Astrocyte (in vitro differentiated cells and primary cell): ENCODE results near the gene DLG1. TPM values are rescaled to one million over a fixed set of nuclear protein-coding genes. Genes with fewer than 3 reads are reported as not detected.

ENCODE experiments used
- DNase-seq: peaks from one replicate; pipeline ENCODE4 v3.0.0-alpha.2; 2010; ENCODE audit warnings: low read depth
- FAIRE-seq: peaks from 2 replicates; lab custom pipeline; 2011; peaks lifted over from hg19 to GRCh38; lab: Jason Lieb, UNC
- H2AFZ ChIP-seq: 2 replicates; pipeline ENCODE4 v1.6.0; 2012; ENCODE audit warnings: low read depth, low read length, inconsistent platforms
- H3K27ac ChIP-seq: 2 replicates; pipeline ENCODE4 v1.5.1; 2011; ENCODE audit warnings: low read depth, low read length, inconsistent platforms
- H3K27me3 ChIP-seq: 2 replicates; pipeline ENCODE4 v1.6.0; 2011; ENCODE audit warnings: low read length, inconsistent platforms; ENCODE audit not compliant: insufficient read depth
- H3K36me3 ChIP-seq: 2 replicates; pipeline ENCODE4 v1.5.1; 2011; ENCODE audit warnings: low read length, inconsistent platforms; ENCODE audit not compliant: insufficient read depth
- H3K4me1 ChIP-seq: 2 replicates; pipeline ENCODE4 v1.5.1; 2011; ENCODE audit warnings: low read length, inconsistent platforms; ENCODE audit not compliant: insufficient read depth
- H3K4me2 ChIP-seq: 2 replicates; pipeline ENCODE4 v1.6.0; 2012; ENCODE audit warnings: low read length, inconsistent platforms
- H3K4me3 ChIP-seq: 2 replicates; pipeline ENCODE4 v1.5.1; 2011; ENCODE audit warnings: low read depth, mild to moderate bottlenecking, low read length, inconsistent platforms; ENCODE audit not compliant: insufficient read depth
- H3K79me2 ChIP-seq: 2 replicates; pipeline ENCODE4 v1.6.0; 2012; ENCODE audit warnings: mild to moderate bottlenecking, low read length, inconsistent platforms; ENCODE audit not compliant: insufficient read depth
- H3K9ac ChIP-seq: 2 replicates; pipeline ENCODE4 v1.6.0; 2012; ENCODE audit warnings: mild to moderate bottlenecking, low read length, inconsistent platforms
- H3K9me3 ChIP-seq: 2 replicates; pipeline ENCODE4 v1.5.1; 2012; ENCODE audit warnings: low read depth, mild to moderate bottlenecking, low read length, inconsistent platforms; ENCODE audit not compliant: insufficient read depth
- H4K20me1 ChIP-seq: 2 replicates; pipeline ENCODE4 v1.6.0; 2012; ENCODE audit warnings: low read length, inconsistent platforms; ENCODE audit not compliant: insufficient read depth
- H3K27ac Mint-ChIP-seq: one replicate; pipeline ENCODE4 v1.8.0; 2021; ENCODE audit warnings: mild to moderate bottlenecking, mixed read lengths; ENCODE audit not compliant: unreplicated experiment
- H3K27me3 Mint-ChIP-seq: one replicate; pipeline ENCODE4 v1.8.0; 2021; ENCODE audit warnings: low read depth, mixed read lengths; ENCODE audit not compliant: unreplicated experiment
- H3K36me3 Mint-ChIP-seq: one replicate; pipeline ENCODE4 v1.8.0; 2021; ENCODE audit warnings: low read depth, mixed read lengths; ENCODE audit not compliant: unreplicated experiment
- H3K4me1 Mint-ChIP-seq: one replicate; pipeline ENCODE4 v1.8.0; 2021; ENCODE audit warnings: low read depth, mixed read lengths; ENCODE audit not compliant: unreplicated experiment
- H3K4me3 Mint-ChIP-seq: one replicate; pipeline ENCODE4 v1.8.0; 2021; ENCODE audit warnings: mild to moderate bottlenecking, moderate library complexity, mixed read lengths; ENCODE audit not compliant: unreplicated experiment
- H3K9me3 Mint-ChIP-seq: one replicate; pipeline ENCODE4 v1.8.0; 2021; ENCODE audit warnings: mild to moderate bottlenecking, mixed read lengths; ENCODE audit not compliant: unreplicated experiment
- CTCF ChIP-seq: IDR thresholded peaks from 2 replicates; pipeline ENCODE4 v1.5.1; 2011; ENCODE audit warnings: low read depth, mild to moderate bottlenecking, inconsistent platforms, low read length, moderate library complexity; ENCODE audit not compliant: insufficient read depth
- EZH2 ChIP-seq: IDR thresholded peaks from 2 replicates; pipeline ENCODE4 v1.6.1; 2012; ENCODE audit warnings: mild to moderate bottlenecking, low read length, inconsistent platforms; ENCODE audit not compliant: insufficient read depth
- total RNA-seq: library from RNA; stranded (reverse); gene quantifications from 2 replicates; pipeline ENCODE4 v1.2.1, GENCODE V29; 2021

Gene DLG1
- total RNA-seq, 1 donor from 2014 or later, result 210 TPM

GRCh38 chr3:197226179-197226578 is 72.2 kb downstream of the DLG1 start:
- Histone ChIP-seq H2AFZ (no peak overlapping the region), H3K4me3 (no peak overlapping the region), H3K27me3 (no peaks in the 10 kb centered on the region), H3K79me2 (peaks cover 100% of the 10 kb centered on the region), H4K20me1 (peaks cover 97% of the 10 kb centered on the region), H3K27ac (no peak overlapping the region), H3K36me3 (peaks cover 8% of the 10 kb centered on the region), H3K9me3 (no peaks in the 10 kb centered on the region), H3K9ac (no peak overlapping the region), H3K4me2 (no peak overlapping the region), H3K4me1 (peaks cover 18% of the 10 kb centered on the region)
- TF ChIP-seq CTCF (no peak), EZH2 (no peak)
- Mint-ChIP-seq H3K27me3 (no peaks in the 10 kb centered on the region), H3K4me3 (no peak overlapping the region), H3K9me3 (no peaks in the 10 kb centered on the region), H3K27ac (no peak overlapping the region), H3K36me3 (no peaks in the 10 kb centered on the region), H3K4me1 (peaks cover 33% of the 10 kb centered on the region)
- no peak for FAIRE-seq
- no peak for DNase-seq

- Histone ChIP-seq H3K4me3 (no peak overlapping the region), H3K27me3 (no peaks in the 10 kb centered on the region), H3K9ac (no peak overlapping the region), H3K9me3 (no peaks in the 10 kb centered on the region), H2AFZ (no peak overlapping the region), H3K4me1 (peaks cover 18% of the 10 kb centered on the region), H3K4me2 (no peak overlapping the region), H3K27ac (no peak overlapping the region), H3K36me3 (peaks cover 4% of the 10 kb centered on the region), H3K79me2 (peaks cover 100% of the 10 kb centered on the region), H4K20me1 (peaks cover 94% of the 10 kb centered on the region)
- FAIRE-seq, result no peak
- Mint-ChIP-seq H3K9me3 (no peaks in the 10 kb centered on the region), H3K4me1 (peaks cover 33% of the 10 kb centered on the region), H3K27ac (no peak overlapping the region), H3K4me3 (no peak overlapping the region), H3K36me3 (no peaks in the 10 kb centered on the region), H3K27me3 (no peaks in the 10 kb centered on the region)
- DNase-seq, result no peak
- no peak for TF ChIP-seq EZH2
- TF ChIP-seq CTCF, result no peak
Observed at GRCh38 chr3:197225579-197225978, 72.8 kb downstream of the DLG1 start.

GRCh38 chr3:197224034-197224444 is 74.4 kb downstream of the DLG1 start:
- H3K4me3 ChIP-seq, result no peak overlapping the region
- no peak for FAIRE-seq
- H3K36me3 Mint-ChIP-seq, result no peaks in the 10 kb centered on the region
- H3K36me3 ChIP-seq, result peaks cover 4% of the 10 kb centered on the region
- no peak overlapping the region for H3K9ac ChIP-seq
- H2AFZ ChIP-seq, result no peak overlapping the region
- H3K79me2 ChIP-seq, result peaks cover 100% of the 10 kb centered on the region
- peak; percentile 44 for DNase-seq
- no peaks in the 10 kb centered on the region for H3K9me3 ChIP-seq
- H4K20me1 ChIP-seq, result peaks cover 89% of the 10 kb centered on the region
- TF ChIP-seq CTCF (peak; percentile 48), EZH2 (no peak)
- no peak overlapping the region for H3K27ac Mint-ChIP-seq
- H3K4me1 ChIP-seq, result peaks cover 18% of the 10 kb centered on the region
- H3K27ac ChIP-seq, result no peak overlapping the region
- H3K27me3 ChIP-seq, result no peaks in the 10 kb centered on the region
- H3K4me2 ChIP-seq, result no peak overlapping the region
- H3K4me1 Mint-ChIP-seq, result peaks cover 32% of the 10 kb centered on the region
- no peak overlapping the region for H3K4me3 Mint-ChIP-seq
- H3K27me3 Mint-ChIP-seq, result no peaks in the 10 kb centered on the region
- H3K9me3 Mint-ChIP-seq, result no peaks in the 10 kb centered on the region
